ENCODE data around the gene SNX10. TPM values are rescaled to one million over a fixed set of nuclear protein-coding genes. Genes with fewer than 3 reads are reported as not detected.

The SNX10 gene
- total RNA-seq, 3 donors from 2014 or later = 13.4 to 24.6 (median 18.1) TPM

DNA sequence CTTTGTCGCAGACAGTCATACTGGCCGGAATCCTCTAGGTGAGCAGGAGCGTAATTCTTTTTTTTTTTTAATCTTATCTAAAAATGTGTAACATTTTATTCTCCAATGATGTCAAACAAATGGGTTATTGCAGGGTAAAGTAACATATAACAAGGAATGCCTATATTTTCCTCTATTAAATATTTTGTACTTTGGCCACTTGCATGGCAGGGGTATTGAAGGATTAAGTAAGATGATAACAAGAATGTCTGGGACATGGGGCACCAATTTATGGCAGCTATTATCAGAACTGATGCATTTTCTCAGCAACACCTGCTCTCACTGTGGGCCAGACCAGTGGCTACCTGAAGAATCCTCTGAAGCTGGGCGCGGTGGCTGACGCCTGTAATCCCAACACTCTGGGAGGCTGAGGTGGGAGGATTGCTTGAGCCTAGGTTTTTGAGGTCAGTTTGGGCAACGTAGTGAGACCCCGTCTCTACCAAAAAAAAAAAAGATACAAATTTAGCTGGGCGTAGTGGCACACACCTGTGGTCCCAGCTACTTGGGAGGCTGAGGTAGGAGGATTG is 24.0 kb upstream of the SNX10 start:
- no peak for TF ChIP-seq CTCF (IDR thresholded peaks at IDR 0.05)
- no peak for TF ChIP-seq POLR2A (IDR thresholded peaks at IDR 0.05)
- TF ChIP-seq POLR2AphosphoS5 (IDR thresholded peaks at IDR 0.05) = no peak
- Histone ChIP-seq H3K27me3 (no peaks in the 10 kb centered on the region), H3K36me3 (no peaks in the 10 kb centered on the region), H3K27ac (no peak overlapping the region), H3K4me3 (no peak overlapping the region), H3K9me3 (peaks cover 0 to 5% of the 10 kb centered on the region in 2 donors), H3K4me1 (no peaks in the 10 kb centered on the region)
- intact Hi-C loops (cut with DNase I; ENCODE audit: low total_unique reads) = no loop called here
- no peak for DNase-seq (ENCODE audit: low spot score in 2 of 2)

DNA sequence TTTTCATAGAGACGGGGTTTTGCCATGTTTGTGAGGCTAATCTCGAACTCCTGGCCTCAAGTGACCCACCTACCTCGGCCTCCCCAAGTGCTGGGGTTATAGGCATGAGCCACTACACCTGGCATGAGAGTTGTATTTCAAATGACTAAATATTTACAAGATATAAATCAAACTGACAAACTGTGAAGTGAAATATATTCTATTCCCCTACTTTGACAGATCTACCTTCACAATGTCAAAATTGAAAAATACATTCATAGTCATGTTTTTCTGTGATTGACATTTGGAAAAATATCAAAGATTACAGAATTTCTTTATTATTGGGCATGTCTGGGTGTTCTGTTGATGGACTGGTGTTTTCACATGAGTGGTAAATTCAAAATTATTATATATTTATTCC is 16.4 kb upstream of the SNX10 start:
- intact Hi-C loops (cut with DNase I; ENCODE audit: low total_unique reads) = no loop called here
- no peak overlapping the region for H3K4me3 ChIP-seq

GRCh38 chr7:26278770-26279169 is 12.9 kb upstream of the SNX10 start:
- no peaks in the 10 kb centered on the region for H3K36me3 ChIP-seq
- no peaks in the 10 kb centered on the region for H3K27me3 ChIP-seq
- intact Hi-C loops (cut with DNase I; ENCODE audit: low total_unique reads) = no loop called here
- no peaks in the 10 kb centered on the region for H3K4me1 ChIP-seq
- TF ChIP-seq POLR2AphosphoS5 (IDR thresholded peaks at IDR 0.05) (no peak), POLR2A (IDR thresholded peaks at IDR 0.05) (no peak), CTCF (IDR thresholded peaks at IDR 0.05) (no peak)
- DNase-seq (ENCODE audit: low spot score in 2 of 2) = no peak
- H3K9me3 ChIP-seq = no peaks in the 10 kb centered on the region
- H3K27ac ChIP-seq = no peak overlapping the region
- H3K4me3 ChIP-seq = no peak overlapping the region

More for the DNA sequence above, 16.4 kb upstream of the SNX10 start:
- no peak for DNase-seq (ENCODE audit: low spot score in 2 of 2)
- no peak overlapping the region for H3K27ac ChIP-seq
- no peak for TF ChIP-seq POLR2A (IDR thresholded peaks at IDR 0.05)
- no peak for TF ChIP-seq CTCF (IDR thresholded peaks at IDR 0.05)
- no peak for TF ChIP-seq POLR2AphosphoS5 (IDR thresholded peaks at IDR 0.05)
- no peaks in the 10 kb centered on the region for H3K36me3 ChIP-seq
- H3K9me3 ChIP-seq = no peaks in the 10 kb centered on the region
- no peaks in the 10 kb centered on the region for H3K27me3 ChIP-seq
- no peaks in the 10 kb centered on the region for H3K4me1 ChIP-seq

GRCh38 chr7:26279405-26279804 is 12.3 kb upstream of the SNX10 start:
- H3K4me1 ChIP-seq = no peaks in the 10 kb centered on the region
- DNase-seq (ENCODE audit: low spot score in 2 of 2) = no peak
- intact Hi-C loops (cut with DNase I; ENCODE audit: low total_unique reads) = no loop called here
- H3K36me3 ChIP-seq = no peaks in the 10 kb centered on the region
- no peak overlapping the region for H3K27ac ChIP-seq
- no peak overlapping the region for H3K4me3 ChIP-seq
- no peaks in the 10 kb centered on the region for H3K9me3 ChIP-seq
- no peak for TF ChIP-seq CTCF (IDR thresholded peaks at IDR 0.05)
- no peak for TF ChIP-seq POLR2AphosphoS5 (IDR thresholded peaks at IDR 0.05)
- TF ChIP-seq POLR2A (IDR thresholded peaks at IDR 0.05) = no peak
- no peaks in the 10 kb centered on the region for H3K27me3 ChIP-seq

DNA sequence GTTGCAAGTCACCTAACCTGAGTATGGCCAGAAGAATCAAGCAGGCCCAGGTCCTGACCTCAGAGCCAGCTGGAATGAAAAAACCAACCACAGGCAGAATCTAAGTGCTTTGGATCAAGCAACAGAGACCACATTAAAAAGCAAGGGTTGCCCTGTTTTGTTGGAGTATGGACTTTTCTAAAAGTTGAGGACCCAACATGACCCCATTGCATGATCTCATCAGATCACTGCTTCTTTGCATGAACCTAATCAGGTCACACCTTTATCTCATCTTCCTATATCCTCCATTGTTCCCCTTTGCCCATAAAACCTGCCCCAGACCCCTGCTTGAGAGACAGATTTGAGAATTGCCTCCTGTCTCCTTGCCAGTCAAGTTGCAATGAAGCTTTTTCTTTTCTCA is 11.6 kb upstream of the SNX10 start:
- no peak for TF ChIP-seq CTCF (IDR thresholded peaks at IDR 0.05)
- no peak for TF ChIP-seq POLR2A (IDR thresholded peaks at IDR 0.05)
- no peak for TF ChIP-seq POLR2AphosphoS5 (IDR thresholded peaks at IDR 0.05)
- Histone ChIP-seq H3K27me3 (no peaks in the 10 kb centered on the region), H3K9me3 (no peaks in the 10 kb centered on the region), H3K27ac (no peak overlapping the region), H3K4me1 (no peaks in the 10 kb centered on the region), H3K36me3 (no peaks in the 10 kb centered on the region), H3K4me3 (no peak overlapping the region)
- intact Hi-C loops (cut with DNase I; ENCODE audit: low total_unique reads) = no loop called here
- no peak for DNase-seq (ENCODE audit: low spot score in 2 of 2)

Measured in breast epithelium (tissue), 4 donors.